Ishikawa (cell line): ENCODE results near the gene LAMB3.

Source experiments
- CEBPB ChIP-seq: IDR thresholded peaks from 2 replicates; pipeline ENCODE4 v1.6.1; 2012
- CREB1 ChIP-seq: IDR thresholded peaks from 2 replicates; pipeline ENCODE4 v1.6.1; 2012; ENCODE audit warnings: low read depth
- EGR1 ChIP-seq: IDR thresholded peaks from 2 replicates; pipeline ENCODE4 v1.6.1; 2012
- EP300 ChIP-seq: IDR thresholded peaks from 2 replicates; pipeline ENCODE4 v1.6.1; 2012; ENCODE audit warnings: borderline replicate concordance
- MAX ChIP-seq: IDR thresholded peaks from 2 replicates; pipeline ENCODE4 v1.6.1; 2012
- RAD21 ChIP-seq: IDR thresholded peaks from 2 replicates; pipeline ENCODE4 v1.6.1; 2012; ENCODE audit warnings: low read depth

- TF ChIP-seq CEBPB: no peak
- peak; percentile 77 for TF ChIP-seq RAD21
- TF ChIP-seq EP300: no peak
- TF ChIP-seq MAX: no peak
- no peak for TF ChIP-seq CREB1
- no peak for TF ChIP-seq EGR1
These were observed 82.6 kb downstream of the LAMB3 start for GRCh38 chr1:209569455-209570207.
